Urinary bladder (tissue), 4 donors: Measurements from ENCODE around the gene PAK1IP1. TPM values are rescaled to one million over a fixed set of nuclear protein-coding genes. Genes with fewer than 3 reads are reported as not detected.
"Not testable (repeated sequence)": the region's sequence is repeated elsewhere in the genome, so short reads cannot be mapped to it uniquely, and the experiment has no call there.

Experiments used
- DNase-seq: peaks from one replicate; pipeline ENCODE4 v3.0.0-alpha.2; 2015; ENCODE audit errors: extremely low spot score
- H3K27ac ChIP-seq: one replicate; pipeline ENCODE4 v1.5.1; 2013; ENCODE audit warnings: low read depth, mild to moderate bottlenecking, moderate library complexity
- H3K36me3 ChIP-seq: one replicate; pipeline ENCODE4 v1.6.1; 2013; ENCODE audit warnings: mild to moderate bottlenecking, moderate library complexity; ENCODE audit not compliant: insufficient read depth
- H3K4me1 ChIP-seq: one replicate; pipeline ENCODE4 v1.6.1; 2013; ENCODE audit warnings: mild to moderate bottlenecking, moderate library complexity; ENCODE audit not compliant: insufficient read depth
- H3K4me3 ChIP-seq: one replicate; pipeline ENCODE4 v1.5.1; 2013; ENCODE audit warnings: low read depth, low read length
- WGBS: extraction: QIAGEN DNeasy Blood & Tissue Kit; methylation state at CpG from one replicate; pipeline ENCODE4 v1.1.7; 2013; 5-methylcytosine and 5-hydroxymethylcytosine counted together
- polyA plus RNA-seq: library from polyadenylated mRNA; stranded (reverse); fragments of 200-250 nt; gene quantifications from one replicate; pipeline ENCODE4 v1.2.3, GENCODE V29; 2013
- small RNA-seq: library from RNA; depleted of rRNA; stranded (forward); fragments of <200 nt; gene quantifications from one replicate; pipeline ENCODE3, GENCODE V24; 2014
- total RNA-seq: library from RNA; depleted of rRNA; stranded (reverse); fragments of >200 nt; gene quantifications from one replicate; pipeline ENCODE4 v1.2.3, GENCODE V29; 2014
- donor health status: healthy with polysubstance abuse.
- donor health status: healthy.

Gene PAK1IP1
- total and polyA plus RNA-seq, 2 donors = 11.7 to 16.8 TPM

DNA sequence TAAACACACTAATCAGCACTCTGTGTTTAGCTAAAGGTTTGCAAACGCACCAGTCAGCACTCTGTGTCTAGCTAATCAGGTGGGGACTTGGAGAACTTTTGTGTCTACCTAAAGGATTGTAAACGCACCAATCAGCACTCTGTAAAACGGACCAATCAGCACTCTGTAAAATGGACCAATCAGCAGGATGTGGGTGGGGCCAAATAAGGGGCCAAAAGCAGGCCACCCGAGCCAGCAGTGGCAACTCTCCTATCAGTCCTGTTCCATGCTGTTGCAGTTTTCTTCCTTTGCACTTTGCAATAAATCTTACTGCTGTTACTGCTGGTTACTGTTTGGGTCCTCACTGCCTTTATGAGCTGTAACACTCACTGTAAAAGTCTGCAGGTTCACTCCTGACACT lies 46.9 kb downstream of the PAK1IP1 start:
- H3K4me1 ChIP-seq, H3K36me3 ChIP-seq, H3K4me3 ChIP-seq, H3K27ac ChIP-seq, DNase-seq: not testable (repeated sequence)
- 92% methylated on average over 4 of the region's 4 CpGs for WGBS

- no peak for DNase-seq
- Histone ChIP-seq H3K36me3 (no peaks in the 10 kb centered on the region), H3K4me3 (no peak overlapping the region), H3K27ac (no peak overlapping the region), H3K4me1 (no peaks in the 10 kb centered on the region)
- WGBS = 92% methylated on average over 12 of the region's 12 CpGs
Observed at GRCh38 chr6:10742251-10742650, 47.5 kb downstream of the PAK1IP1 start.

DNA sequence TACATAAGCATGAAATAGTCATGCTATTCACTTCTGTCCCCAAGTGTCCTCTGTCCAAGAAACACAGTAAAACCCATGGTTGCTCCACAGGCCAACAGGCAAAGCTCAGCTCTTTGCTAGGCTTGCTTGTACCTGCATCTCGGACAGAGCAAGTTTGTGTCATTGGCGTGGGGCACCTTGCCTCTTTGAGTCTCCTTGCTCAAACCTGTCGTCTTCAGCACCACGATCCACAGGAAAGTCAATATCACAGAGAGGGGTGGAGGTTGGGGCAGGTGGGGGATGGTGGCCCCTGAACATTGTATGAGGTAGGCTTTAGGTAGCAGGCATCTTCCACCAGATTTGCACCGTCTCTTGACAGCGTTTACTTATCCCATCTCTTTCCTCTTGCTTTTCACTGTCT lies 48.7 kb downstream of the PAK1IP1 start:
- 80% methylated on average over 6 of the region's 6 CpGs for WGBS
- H3K27ac ChIP-seq = no peak overlapping the region
- no peak overlapping the region for H3K4me3 ChIP-seq
- H3K36me3 ChIP-seq = no peaks in the 10 kb centered on the region
- no peaks in the 10 kb centered on the region for H3K4me1 ChIP-seq
- no peak for DNase-seq

DNA sequence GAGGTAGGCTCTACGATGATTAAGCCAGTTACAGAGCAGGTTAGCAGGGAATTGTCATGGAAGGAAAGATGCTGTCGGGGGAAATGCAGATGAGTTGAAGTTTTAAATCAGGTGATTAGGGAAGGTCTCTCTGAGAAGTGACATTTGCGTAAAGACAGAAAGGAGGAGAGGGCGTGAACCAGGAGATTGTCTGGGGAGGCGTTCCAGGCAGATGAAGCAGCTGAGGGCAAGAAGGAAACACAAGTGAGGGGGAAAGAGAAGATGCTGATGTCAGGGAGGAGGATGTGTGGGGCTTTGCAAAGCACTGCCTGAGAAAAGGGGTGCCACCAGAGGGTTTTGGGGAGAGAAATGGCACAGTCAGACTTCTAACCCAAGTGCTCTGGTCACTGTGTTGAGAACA lies 50.3 kb downstream of the PAK1IP1 start:
- Histone ChIP-seq H3K4me1 (no peaks in the 10 kb centered on the region), H3K27ac (no peak overlapping the region), H3K36me3 (no peaks in the 10 kb centered on the region), H3K4me3 (no peak overlapping the region)
- 86% methylated on average over 5 of the region's 5 CpGs for WGBS
- no peak for DNase-seq

DNA sequence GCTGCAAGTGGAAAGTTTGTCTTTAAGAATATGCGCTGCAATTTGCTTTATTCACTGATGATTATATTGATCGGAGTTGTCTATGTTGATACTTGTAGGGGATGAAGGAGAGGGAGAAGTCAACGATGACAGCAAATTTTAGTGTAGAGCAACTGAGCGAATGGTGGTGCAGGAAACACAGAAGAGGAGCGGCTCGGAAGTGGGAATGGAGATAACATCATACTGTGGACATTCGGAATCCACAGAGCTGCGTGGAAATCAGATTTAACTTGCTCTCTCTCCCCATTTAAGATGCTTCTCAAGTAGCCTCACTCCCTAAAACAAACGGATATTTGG lies 52.1 kb downstream of the PAK1IP1 start:
- no peak overlapping the region for H3K27ac ChIP-seq
- H3K36me3 ChIP-seq = no peaks in the 10 kb centered on the region
- no peaks in the 10 kb centered on the region for H3K4me1 ChIP-seq
- WGBS = 46% methylated on average over 9 of the region's 9 CpGs
- H3K4me3 ChIP-seq = peak overlapping the region; percentile 70
- no peak for DNase-seq

GRCh38 chr6:10747251-10747972 lies 52.6 kb downstream of the PAK1IP1 start, which contains the start of gene TMEM14B:
Gene TMEM14B (plus strand): TSS chr6:10747805. CDS start chr6:10749246, 1,441 bp downstream.
- Histone ChIP-seq H3K27ac (peak within 1 kb of the TSS; percentile 33), H3K4me3 (peak within 1 kb of the TSS; percentile 70), H3K36me3 (no peaks in the 10 kb centered on the region), H3K4me1 (no peaks in the 10 kb centered on the region)
- peak; percentile 95 for DNase-seq
- 2% methylated on average over 52 of the region's 52 CpGs for WGBS

GRCh38 chr6:10749734-10750133 lies 55.0 kb downstream of the PAK1IP1 start:
- no peaks in the 10 kb centered on the region for H3K36me3 ChIP-seq
- H3K4me1 ChIP-seq = no peaks in the 10 kb centered on the region
- no peak for DNase-seq
- WGBS = 30% methylated on average over 2 of the region's 2 CpGs
- H3K4me3 ChIP-seq = no peak overlapping the region
- H3K27ac ChIP-seq = no peak overlapping the region

- H3K27ac ChIP-seq, DNase-seq, H3K4me1 ChIP-seq, H3K36me3 ChIP-seq, H3K4me3 ChIP-seq: not testable (repeated sequence)
- 61% methylated on average over 6 of the region's 6 CpGs for whole genome bisulfite sequencing
Observed at GRCh38 chr6:10750568-10750967, 55.8 kb downstream of the PAK1IP1 start.

- not testable (repeated sequence) for H3K27ac ChIP-seq, H3K4me1 ChIP-seq, H3K36me3 ChIP-seq, DNase-seq, H3K4me3 ChIP-seq
- WGBS = 82% methylated on average over 5 of the region's 5 CpGs
Observed at GRCh38 chr6:10751757-10752156, 57.0 kb downstream of the PAK1IP1 start.

DNA sequence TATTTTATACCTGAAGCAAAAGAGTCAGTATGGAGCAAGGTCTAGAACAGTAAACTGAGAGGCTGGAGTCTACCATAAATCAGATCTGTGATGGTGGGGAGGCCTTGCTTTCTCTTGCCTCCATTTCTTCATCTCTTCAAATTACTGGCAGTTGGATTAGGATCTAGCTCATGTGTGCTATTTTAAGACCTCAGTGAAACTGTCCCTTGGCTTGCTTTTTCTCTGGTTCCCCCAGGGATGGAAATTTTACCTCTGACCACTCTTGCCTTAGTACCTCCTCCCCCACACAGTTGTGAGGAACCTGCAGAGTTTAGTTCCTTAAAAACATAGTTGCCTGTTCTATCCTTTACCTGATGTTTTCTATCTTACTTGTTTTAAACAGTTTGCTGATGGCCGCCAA lies 61.3 kb downstream of the PAK1IP1 start:
- peaks cover 2% of the 10 kb centered on the region for H3K36me3 ChIP-seq
- 77% methylated on average over 1 of the region's 1 CpG for WGBS

More for the DNA sequence above, 61.3 kb downstream of the PAK1IP1 start:
- Histone ChIP-seq H3K4me3 (no peak overlapping the region), H3K27ac (no peak overlapping the region), H3K4me1 (no peaks in the 10 kb centered on the region)
- no peak for DNase-seq

Small RNAs within 50 kb of the gene (small RNA-seq; reads per million reads assigned to genes)
- gene RF00019 (not detected), gene RNA5SP203 (not detected)

Other genes with a start within 250 kb of the PAK1IP1 start
- 15.0 TPM for gene GCNT2, start 173.6 kb upstream of the PAK1IP1 start, total RNA-seq
- 1.5 TPM for gene GCNT2, start 173.6 kb upstream of the PAK1IP1 start, polyA plus RNA-seq
- not detected for gene C6orf52, start 356 bp upstream of the PAK1IP1 start, total RNA-seq
- 0.57 TPM for gene C6orf52, start 356 bp upstream of the PAK1IP1 start, polyA plus RNA-seq
- gene TMEM14C, start 28.1 kb downstream of the PAK1IP1 start, total RNA-seq = 90.4 TPM
- 147 TPM for gene TMEM14C, start 28.1 kb downstream of the PAK1IP1 start, polyA plus RNA-seq
- gene TMEM14B, start 52.8 kb downstream of the PAK1IP1 start, total RNA-seq = 78.7 TPM
- 51.5 TPM for gene TMEM14B, start 52.8 kb downstream of the PAK1IP1 start, polyA plus RNA-seq
- 0.05 TPM for gene MAK, start 143.6 kb downstream of the PAK1IP1 start, total RNA-seq
- gene MAK, start 143.6 kb downstream of the PAK1IP1 start, polyA plus RNA-seq = 0.06 TPM
- gene GCM2, start 187.1 kb downstream of the PAK1IP1 start, total RNA-seq = not detected
- not detected for gene GCM2, start 187.1 kb downstream of the PAK1IP1 start, polyA plus RNA-seq
- 8.2 TPM for gene SYCP2L, start 192.1 kb downstream of the PAK1IP1 start, total RNA-seq
- 0.15 TPM for gene SYCP2L, start 192.1 kb downstream of the PAK1IP1 start, polyA plus RNA-seq